IMR-90 (cell line): ENCODE results near the gene INTS12. TPM values are rescaled to one million over a fixed set of nuclear protein-coding genes. Genes with fewer than 3 reads are reported as not detected.

Experiments used
- ATAC-seq: fragments of 200-7000 bp; cut with Tn5 transposase; 2 replicates; pipeline ENCODE4 v1.9.1; 2020; ENCODE audit warnings: low read depth, mild to moderate bottlenecking, moderate library complexity
- BruUV-seq: library from RNA; stranded (reverse); fragments of 400-500 nt; replicated peaks from 2 replicates; lab custom pipeline; 2021; lab: Mats Ljungman, UMichigan
- CTCF ChIA-PET: fragments of 300-600 bp; formaldehyde crosslinking; extraction: SDS; loops from one replicate; lab custom pipeline; 2021; ENCODE audit warnings: antibody characterized with exemption; lab: Yijun Ruan, JAX
- POLR2A ChIA-PET: fragments of 300-600 bp; sonication (Branson Sonifier 250); formaldehyde crosslinking; loops from one replicate; lab custom pipeline; 2022; ENCODE audit warnings: antibody characterized with exemption; ENCODE audit not compliant: unreplicated experiment; lab: Charles Lee
- DNase-seq: peaks from one replicate; pipeline ENCODE4 v3.0.0; 2013
- H2AFZ ChIP-seq: replicated peaks from 2 replicates; pipeline ENCODE3; 2013; ENCODE audit warnings: low read length, mild to moderate bottlenecking; ENCODE audit not compliant: poor library complexity
- H2AK5ac ChIP-seq: 2 replicates; pipeline ENCODE4 v1.6.1; 2013; ENCODE audit warnings: low read depth, low read length, inconsistent platforms
- H2AK9ac ChIP-seq: replicated peaks from 2 replicates; pipeline ENCODE3; 2013; ENCODE audit warnings: mild to moderate bottlenecking, low read depth, low read length, moderate library complexity; ENCODE audit not compliant: poor library complexity
- H2BK120ac ChIP-seq: 2 replicates; pipeline ENCODE4 v1.6.1; 2013; ENCODE audit warnings: low read depth, low read length, inconsistent platforms
- H2BK15ac ChIP-seq: 3 replicates; pipeline ENCODE4 v1.6.1; 2013; ENCODE audit warnings: low read depth, low read length, inconsistent platforms
- H2BK20ac ChIP-seq: 2 replicates; pipeline ENCODE4 v1.6.1; 2013; ENCODE audit warnings: low read depth, mild to moderate bottlenecking, inconsistent platforms, low read length, moderate library complexity
- H2BK5ac ChIP-seq: 2 replicates; pipeline ENCODE4 v1.6.1; 2013; ENCODE audit warnings: mild to moderate bottlenecking, low read depth, low read length, inconsistent platforms; ENCODE audit not compliant: poor library complexity, severe bottlenecking
- H3K14ac ChIP-seq: replicated peaks from 2 replicates; pipeline ENCODE4 v1.6.1; 2013; ENCODE audit warnings: low read depth, low read length, inconsistent platforms
- H3K18ac ChIP-seq: 2 replicates; pipeline ENCODE4 v1.6.1; 2013; ENCODE audit warnings: low read depth, low read length, control low read depth
- H3K23ac ChIP-seq: 2 replicates; pipeline ENCODE4 v1.6.1; 2013; ENCODE audit warnings: low read depth, low read length, inconsistent platforms
- H3K27ac ChIP-seq: 2 replicates; pipeline ENCODE4 v1.5.1; 2013; ENCODE audit warnings: mild to moderate bottlenecking, control low read depth, low read length; ENCODE audit not compliant: insufficient read depth
- H3K27me3 ChIP-seq: 2 replicates; pipeline ENCODE4 v1.6.1; 2013; ENCODE audit warnings: low read length; ENCODE audit not compliant: control insufficient read depth, insufficient read depth
- H3K36me3 ChIP-seq: 2 replicates; pipeline ENCODE4 v1.6.1; 2013; ENCODE audit warnings: low read length, mixed read lengths; ENCODE audit not compliant: control insufficient read depth, insufficient read depth
- H3K4ac ChIP-seq: 2 replicates; pipeline ENCODE4 v1.6.1; 2013; ENCODE audit warnings: low read depth, low read length, inconsistent platforms
- H3K4me1 ChIP-seq: 2 replicates; pipeline ENCODE4 v1.6.1; 2013; ENCODE audit warnings: low read length, mixed read lengths; ENCODE audit not compliant: control insufficient read depth, insufficient read depth
- H3K4me2 ChIP-seq: 2 replicates; pipeline ENCODE4 v1.6.1; 2013; ENCODE audit warnings: low read depth, mild to moderate bottlenecking, control low read depth, low read length, moderate library complexity
- H3K4me3 ChIP-seq: 2 replicates; pipeline ENCODE4 v1.5.1; 2013; ENCODE audit warnings: low read depth, mild to moderate bottlenecking, control low read depth, low read length, moderate library complexity; ENCODE audit not compliant: insufficient read depth
- H3K56ac ChIP-seq: 2 replicates; pipeline ENCODE4 v1.6.1; 2013; ENCODE audit warnings: low read length, inconsistent platforms; ENCODE audit not compliant: insufficient read depth; ENCODE audit errors: extremely low read depth
- H3K79me1 ChIP-seq, 2 experiments: 2 replicates each; pipeline ENCODE4 v1.6.1; 2013; ENCODE audit warnings: low read length in 2 of 2, inconsistent platforms in 1 of 2, low read depth in 1 of 2
- H3K9ac ChIP-seq: 2 replicates; pipeline ENCODE4 v1.6.1; 2013; ENCODE audit warnings: low read depth, low read length, control low read depth
- H3K9me1 ChIP-seq: 2 replicates; pipeline ENCODE4 v1.6.1; 2013; ENCODE audit warnings: low read length, inconsistent platforms; ENCODE audit not compliant: insufficient read depth
- H3K9me3 ChIP-seq: 2 replicates; pipeline ENCODE4 v1.6.1; 2013; ENCODE audit warnings: low read length; ENCODE audit not compliant: control insufficient read depth, insufficient read depth
- H4K20me1 ChIP-seq: 2 replicates; pipeline ENCODE4 v1.6.1; 2013; ENCODE audit warnings: low read length, inconsistent platforms; ENCODE audit not compliant: insufficient read depth
- H4K5ac ChIP-seq: 2 replicates; pipeline ENCODE4 v1.6.1; 2013; ENCODE audit warnings: mild to moderate bottlenecking, low read depth, low read length, control low read depth
- H4K8ac ChIP-seq, 2 experiments: 2 replicates each; pipeline ENCODE4 v1.6.1; 2013; ENCODE audit warnings: low read depth in 2 of 2, low read length in 2 of 2, control low read depth in 1 of 2, inconsistent platforms in 1 of 2
- H4K91ac ChIP-seq: 2 replicates; pipeline ENCODE4 v1.6.1; 2013; ENCODE audit warnings: low read depth, low read length, inconsistent platforms; ENCODE audit not compliant: insufficient read depth
- CEBPB ChIP-seq: IDR thresholded peaks from 2 replicates; pipeline ENCODE4 v1.6.1; 2012; ENCODE audit warnings: low read depth, low read length, improper control_type of control experiment
- ELK1 ChIP-seq: fragments of 150-350 bp; IDR thresholded peaks from 2 replicates; pipeline ENCODE4 v1.6.1; 2016; ENCODE audit warnings: low read depth, mild to moderate bottlenecking, low read length, moderate library complexity, borderline replicate concordance
- RFX5 ChIP-seq: IDR thresholded peaks from 2 replicates; pipeline ENCODE4 v1.8.0; 2012; ENCODE audit warnings: low read depth, mild to moderate bottlenecking, low read length, moderate library complexity
- WGBS, 2 experiments: methylation state at CpG; one replicate each; pipeline versions ENCODE4 v1.1.5 to v1.1.7; 2013; ENCODE audit warnings: missing lambda C conversion rate in 2 of 2; ENCODE audit not compliant: insufficient read length in 1 of 2; ENCODE audit errors: extremely low coverage in 2 of 2; 5-methylcytosine and 5-hydroxymethylcytosine counted together
- dilution Hi-C: fragments of 300-500 bp; cut with HindIII; formaldehyde crosslinking; loops from one replicate; pipeline ENCODE4 v1.14.3; 2018; ENCODE audit warnings: low sequenced_read_pairs; ENCODE audit not compliant: unreplicated experiment
- in situ Hi-C: fragments of 300-500 bp; cut with MboI; formaldehyde crosslinking; loops from 3 replicates; pipeline ENCODE4 v1.14.3; 2019; ENCODE audit warnings: low sequenced_read_pairs, inconsistent platforms, mixed read lengths
- intact Hi-C: fragments of 100-400 bp; cut with micrococcal nuclease; formaldehyde crosslinking; loops from 2 replicates; pipeline ENCODE4 v1.10.0; 2022
- polyA plus RNA-seq, 3 experiments: library from polyadenylated mRNA; depleted of rRNA; stranded (reverse); fragments of >200 nt; gene quantifications; 2 replicates each; pipeline ENCODE4 v1.2.3, GENCODE V29; 2012; ENCODE audit warnings: low replicate concordance in 1 of 3
- total RNA-seq: library from RNA; depleted of rRNA; stranded (reverse); fragments of >200 nt; gene quantifications from 2 replicates; pipeline ENCODE4 v1.2.3, GENCODE V29; 2012

INTS12 gene
- total and polyA plus RNA-seq, 2 of the 4 experiments (the other 2 are of a cell fraction), result 27.5 to 36.0 TPM

GRCh38 chr4:105666693-105667092 is 41.8 kb downstream of the INTS12 start:
- Histone ChIP-seq H3K27me3 (no peaks in the 10 kb centered on the region), H2AK9ac (no peak overlapping the region), H2BK5ac (no peak overlapping the region), H2BK120ac (no peak overlapping the region), H3K4me3 (no peak overlapping the region), H3K4me2 (no peak overlapping the region), H2BK15ac (no peak overlapping the region), H4K91ac (no peak overlapping the region), H3K56ac (no peak overlapping the region), H4K5ac (no peak overlapping the region), H4K20me1 (no peaks in the 10 kb centered on the region), H3K23ac (no peak overlapping the region), H3K18ac (no peak overlapping the region), H3K9me1 (no peaks in the 10 kb centered on the region), H3K36me3 (no peaks in the 10 kb centered on the region), H3K14ac (no peak overlapping the region), H3K79me1 (no peaks in the 10 kb centered on the region), H2AFZ (no peak overlapping the region), H3K4me1 (no peaks in the 10 kb centered on the region), H3K4ac (no peak overlapping the region), H3K9me3 (no peaks in the 10 kb centered on the region), H2AK5ac (no peak overlapping the region), H2BK20ac (no peak overlapping the region), H3K9ac (no peak overlapping the region), H3K27ac (no peak overlapping the region), H4K8ac (no peak overlapping the region)
- intact Hi-C loops (loop anchor here (5.0 kb wide), 1 partner anchor 144 kb away; no protein-coding TSS in a partner anchor), in situ Hi-C loops (no loop called here), dilution Hi-C loops (no loop called here)
- DNase-seq (peak; percentile 16), ATAC-seq (peak; percentile 70)
- TF ChIP-seq CEBPB (peak; percentile 47; the same call in 1 of the 2 replicates), RFX5 (no peak), ELK1 (no peak)
- BruUV-seq, result no TSS peak
- POLR2A ChIA-PET, result no interaction called here
- WGBS, 2 experiments, result 0% methylated on average over 1 of the region's 5 CpGs; no CpG with 5 or more reads in 1 of the 2 experiments
- CTCF ChIA-PET, result interaction anchor here (0.6 kb wide), 1 partner anchor 11 kb away, joined by 3 read pairs; no protein-coding TSS in a partner anchor
